ENCODE measurements around the gene PPP4R3A. TPM values are rescaled to one million over a fixed set of nuclear protein-coding genes. Genes with fewer than 3 reads are reported as not detected.

The PPP4R3A gene
- total RNA-seq, 4 donors from 2014 or later = 48.3 to 91.9 (median 71.5) TPM

GRCh38 chr14:91515979-91516378, 5.9 kb upstream of the PPP4R3A start:
- WGBS, 2 donors = 78 to 79% methylated on average over 6 to 7 of the region's 7 CpGs
- Histone ChIP-seq H3K9me3 (no peaks in the 10 kb centered on the region), H3K36me3 (no peaks in the 10 kb centered on the region), H3K4me1 (peaks cover 0 to 9% (median 0%) of the 10 kb centered on the region in 3 donors), H3K27ac (no peak overlapping the region), H3K4me3 (no peak overlapping the region), H3K27me3 (no peaks in the 10 kb centered on the region)
- intact Hi-C loops (cut with DNase I) = no loop called here
- no peak for TF ChIP-seq POLR2A (IDR thresholded peaks at IDR 0.05)
- TF ChIP-seq, protein P1, sequence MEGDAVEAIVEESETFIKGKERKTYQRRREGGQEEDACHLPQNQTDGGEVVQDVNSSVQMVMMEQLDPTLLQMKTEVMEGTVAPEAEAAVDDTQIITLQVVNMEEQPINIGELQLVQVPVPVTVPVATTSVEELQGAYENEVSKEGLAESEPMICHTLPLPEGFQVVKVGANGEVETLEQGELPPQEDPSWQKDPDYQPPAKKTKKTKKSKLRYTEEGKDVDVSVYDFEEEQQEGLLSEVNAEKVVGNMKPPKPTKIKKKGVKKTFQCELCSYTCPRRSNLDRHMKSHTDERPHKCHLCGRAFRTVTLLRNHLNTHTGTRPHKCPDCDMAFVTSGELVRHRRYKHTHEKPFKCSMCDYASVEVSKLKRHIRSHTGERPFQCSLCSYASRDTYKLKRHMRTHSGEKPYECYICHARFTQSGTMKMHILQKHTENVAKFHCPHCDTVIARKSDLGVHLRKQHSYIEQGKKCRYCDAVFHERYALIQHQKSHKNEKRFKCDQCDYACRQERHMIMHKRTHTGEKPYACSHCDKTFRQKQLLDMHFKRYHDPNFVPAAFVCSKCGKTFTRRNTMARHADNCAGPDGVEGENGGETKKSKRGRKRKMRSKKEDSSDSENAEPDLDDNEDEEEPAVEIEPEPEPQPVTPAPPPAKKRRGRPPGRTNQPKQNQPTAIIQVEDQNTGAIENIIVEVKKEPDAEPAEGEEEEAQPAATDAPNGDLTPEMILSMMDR (IDR thresholded peaks at IDR 0.05) = no peak
- DNase-seq = no peak

DNA sequence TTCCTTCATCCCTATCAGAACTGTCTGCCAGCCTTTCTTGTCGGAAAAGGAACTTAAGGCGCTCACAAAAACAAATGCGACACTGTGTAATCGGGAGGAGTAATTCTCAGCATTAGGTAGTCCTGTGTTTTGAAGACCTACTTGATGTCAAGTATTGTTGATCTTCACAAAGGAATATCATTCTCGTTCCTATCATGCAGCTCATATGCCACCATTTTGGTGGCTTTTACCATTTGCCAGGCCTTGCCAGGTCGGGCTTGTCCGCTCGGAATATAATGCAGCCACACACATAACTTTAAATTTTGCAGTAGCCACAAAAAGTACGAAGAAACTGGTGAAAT, 903 bp upstream of the PPP4R3A start:
- DNase-seq = no peak
- peaks cover 3 to 38% (median 10%) of the 10 kb centered on the region in 3 donors for H3K4me1 ChIP-seq
- H3K36me3 ChIP-seq = peaks cover 0 to 10% (median 0%) of the 10 kb centered on the region in 3 donors
- peak overlapping the region; percentile 95 to 100 (median 99) for H3K27ac ChIP-seq
- H3K9me3 ChIP-seq = no peaks in the 10 kb centered on the region
- intact Hi-C loops (cut with DNase I) = no loop called here
- no peaks in the 10 kb centered on the region for H3K27me3 ChIP-seq
- 31 to 37% methylated on average over 7 to 9 of the region's 9 CpGs for WGBS, 2 donors
- no peak for TF ChIP-seq POLR2A (IDR thresholded peaks at IDR 0.05)
- TF ChIP-seq, protein P1 (IDR thresholded peaks at IDR 0.05) = no peak
- H3K4me3 ChIP-seq = peak overlapping the region; percentile 91 to 99 (median 94)

- Histone ChIP-seq H3K9me3 (no peaks in the 10 kb centered on the region), H3K27me3 (no peaks in the 10 kb centered on the region), H3K36me3 (peaks cover 0 to 20% (median 0%) of the 10 kb centered on the region in 3 donors), H3K4me3 (peak overlapping the region; percentile 91 to 99 (median 94)), H3K27ac (peak overlapping the region; percentile 95 to 100 (median 99)), H3K4me1 (peaks cover 3 to 46% (median 17%) of the 10 kb centered on the region in 3 donors)
- 0% methylated on average over 2 of the region's 34 CpGs; no CpG with 5 or more reads in 1 of the 2 donors for WGBS, 2 donors
- DNase-seq = no peak
- intact Hi-C loops (cut with DNase I) = no loop called here
- no peak for TF ChIP-seq POLR2A (IDR thresholded peaks at IDR 0.05)
- TF ChIP-seq, protein P1 (IDR thresholded peaks at IDR 0.05) = peak in 1 of 6 experiments; percentile 1
Observed at GRCh38 chr14:91509878-91510170, 286 bp downstream of the PPP4R3A start.

- no peaks in the 10 kb centered on the region for H3K9me3 ChIP-seq
- peak overlapping the region; percentile 91 to 99 (median 94) for H3K4me3 ChIP-seq
- peaks cover 0 to 25% (median 0%) of the 10 kb centered on the region in 3 donors for H3K36me3 ChIP-seq
- peaks cover 3 to 51% (median 17%) of the 10 kb centered on the region in 3 donors for H3K4me1 ChIP-seq
- DNase-seq = no peak
- TF ChIP-seq POLR2A (IDR thresholded peaks at IDR 0.05) = peak in 1 of 4 donors; percentile 7
- TF ChIP-seq, protein P1 (IDR thresholded peaks at IDR 0.05) = no peak
- H3K27me3 ChIP-seq = no peaks in the 10 kb centered on the region
- peak overlapping the region; percentile 95 to 100 (median 99) for H3K27ac ChIP-seq
- intact Hi-C loops (cut with DNase I) = no loop called here
- WGBS, 2 donors = 0% methylated on average over 6 of the region's 71 CpGs
Observed at GRCh38 chr14:91509083-91509877, 830 bp downstream of the PPP4R3A start.

GRCh38 chr14:91508105-91508504, 2.0 kb downstream of the PPP4R3A start:
- Histone ChIP-seq H3K9me3 (no peaks in the 10 kb centered on the region), H3K4me1 (peaks cover 3 to 63% (median 20%) of the 10 kb centered on the region in 3 donors), H3K36me3 (peaks cover 0 to 37% (median 0%) of the 10 kb centered on the region in 3 donors), H3K27me3 (no peaks in the 10 kb centered on the region), H3K4me3 (peak overlapping the region; percentile 91 to 99 (median 94)), H3K27ac (peak overlapping the region in 2 of 4 donors; percentile 95 to 100)
- TF ChIP-seq, protein P1 (IDR thresholded peaks at IDR 0.05) = no peak
- TF ChIP-seq POLR2A (IDR thresholded peaks at IDR 0.05) = no peak
- WGBS, 2 donors = 3 to 4% methylated on average over 2 of the region's 2 CpGs
- intact Hi-C loops (cut with DNase I) = no loop called here
- DNase-seq = no peak

Data from esophagus squamous epithelium (tissue), 5 donors.